Hypothalamus (tissue), 51 donors: ENCODE data around the gene PDZD7.
A peak's percentile ranks its signal among the peaks of the same experiment; 100 is the strongest.
"Not testable (repeated sequence)": the region's sequence is repeated elsewhere in the genome, so short reads cannot be mapped to it uniquely, and the experiment has no call there.

Source experiments
- DNase-seq, 51 donors: peaks; one replicate each; lab custom pipeline; 2025; lab: John Stamatoyannopoulos, UW

Gene PDZD7

GRCh38 chr10:100993986-100994708 lies 36.8 kb downstream of the PDZD7 start:
- peak in 24 of 51 donors; percentile 13 to 76 (median 42) for DNase-seq

GRCh38 chr10:100989088-100989487 lies 41.8 kb downstream of the PDZD7 start:
- no peak for DNase-seq

GRCh38 chr10:100988166-100988565 lies 42.8 kb downstream of the PDZD7 start:
- DNase-seq = no peak

- DNase-seq = no peak
Observed at GRCh38 chr10:100987685-100988049, 43.3 kb downstream of the PDZD7 start.

- peak; percentile 40 to 91 (median 80) for DNase-seq
Observed at GRCh38 chr10:100986952-100987684, 43.8 kb downstream of the PDZD7 start, which contains the start of the genes MRPL43 and TWNK. TSS of gene MRPL43 (minus strand) at chr10:100987497. CDS start at chr10:100987443, 54 bp downstream. TSS of gene TWNK (plus strand) at chr10:100987543. CDS start at chr10:100988211, 668 bp downstream.

- DNase-seq = no peak
Observed at GRCh38 chr10:100986623-100986951, 44.3 kb downstream of the PDZD7 start.

- no peak for DNase-seq
Observed at GRCh38 chr10:100985336-100985735, 45.6 kb downstream of the PDZD7 start.

GRCh38 chr10:100984672-100985177 lies 46.2 kb downstream of the PDZD7 start:
- no peak for DNase-seq

- DNase-seq = no peak
Observed at GRCh38 chr10:100983868-100984671, 46.9 kb downstream of the PDZD7 start.

GRCh38 chr10:100982916-100983830 lies 47.8 kb downstream of the PDZD7 start:
- peak in 1 of 51 donors; percentile 29 for DNase-seq

GRCh38 chr10:100981178-100981772 lies 49.7 kb downstream of the PDZD7 start:
- no peak for DNase-seq

- DNase-seq = no peak
Observed at GRCh38 chr10:100980711-100981110, 50.2 kb downstream of the PDZD7 start.

- DNase-seq = no peak
Observed at GRCh38 chr10:100980311-100980710, 50.6 kb downstream of the PDZD7 start.

GRCh38 chr10:100979791-100980272 lies 51.1 kb downstream of the PDZD7 start:
- no peak for DNase-seq

- no peak for DNase-seq
Observed at GRCh38 chr10:100978901-100979195, 52.1 kb downstream of the PDZD7 start.

- no peak for DNase-seq
Observed at GRCh38 chr10:100978121-100978900, 52.6 kb downstream of the PDZD7 start.

- DNase-seq = no peak
Observed at GRCh38 chr10:100977436-100977835, 53.5 kb downstream of the PDZD7 start.

- no peak for DNase-seq
Observed at GRCh38 chr10:100976906-100977305, 54.0 kb downstream of the PDZD7 start.

GRCh38 chr10:100975397-100975796 lies 55.5 kb downstream of the PDZD7 start:
- DNase-seq = not testable (repeated sequence)
